CD8-positive, alpha-beta memory T cell (primary cell): Measurements from ENCODE around the gene TMEM240. TPM values are rescaled to one million over a fixed set of nuclear protein-coding genes. Genes with fewer than 3 reads are reported as not detected.
"Not testable (repeated sequence)": the region's sequence is repeated elsewhere in the genome, so short reads cannot be mapped to it uniquely, and the experiment has no call there.

Experiments used
- CTCF ChIA-PET: fragments of 350-600 bp; sonication (Branson Sonifier 250); formaldehyde crosslinking; loops from one replicate; lab custom pipeline; 2021; ENCODE audit warnings: antibody characterized with exemption; lab: Charles Lee
- POLR2A ChIA-PET: fragments of 350-600 bp; sonication (Branson Sonifier 250); formaldehyde crosslinking; loops from one replicate; lab custom pipeline; 2021; ENCODE audit warnings: antibody characterized with exemption; lab: Charles Lee
- DNase-seq, 5 donors: peaks; one replicate each; pipeline versions ENCODE4 v3.0.0 to v3.0.0-alpha.2; 2020 to 2022; ENCODE audit warnings: mixed read lengths in 1 of 5
- H3K27ac ChIP-seq: one replicate; pipeline ENCODE4 v1.7.0; 2013; ENCODE audit warnings: low read depth, mild to moderate bottlenecking, low read length, moderate library complexity
- H3K27me3 ChIP-seq: 2 replicates; pipeline ENCODE4 v1.7.0; 2013; ENCODE audit warnings: low read length, mild to moderate bottlenecking; ENCODE audit not compliant: insufficient read depth, poor library complexity, severe bottlenecking
- H3K36me3 ChIP-seq: 2 replicates; pipeline ENCODE4 v1.7.0; 2013; ENCODE audit warnings: mild to moderate bottlenecking, low read length, moderate library complexity; ENCODE audit not compliant: insufficient read depth
- H3K4me1 ChIP-seq: 2 replicates; pipeline ENCODE4 v1.7.0; 2013; ENCODE audit warnings: mild to moderate bottlenecking, low read length, moderate library complexity; ENCODE audit not compliant: insufficient read depth
- H3K4me3 ChIP-seq: 2 replicates; pipeline ENCODE4 v1.7.0; 2013; ENCODE audit warnings: mild to moderate bottlenecking, low read length
- H3K9me3 ChIP-seq: 2 replicates; pipeline ENCODE4 v1.7.0; 2013; ENCODE audit warnings: mild to moderate bottlenecking, low read length
- H3K27ac Mint-ChIP-seq, 8 donors: one replicate each; pipeline ENCODE4 v1.8.0; 2020 to 2021; ENCODE audit warnings: mixed read lengths in 8 of 8, mild to moderate bottlenecking in 6 of 8, inconsistent platforms in 3 of 8, moderate library complexity in 3 of 8
- H3K27me3 Mint-ChIP-seq, 2 donors: one replicate each; pipeline ENCODE4 v1.8.0; 2020 to 2021; ENCODE audit warnings: mixed read lengths in 2 of 2, mild to moderate bottlenecking in 1 of 2, moderate library complexity in 1 of 2
- H3K36me3 Mint-ChIP-seq, 3 donors: one replicate each; pipeline ENCODE4 v1.8.0; 2020 to 2021; ENCODE audit warnings: mixed read lengths in 3 of 3, inconsistent platforms in 1 of 3, mild to moderate bottlenecking in 1 of 3
- H3K4me1 Mint-ChIP-seq, 3 donors: one replicate each; pipeline ENCODE4 v1.8.0; 2020 to 2021; ENCODE audit warnings: mixed read lengths in 3 of 3, inconsistent platforms in 1 of 3, mild to moderate bottlenecking in 1 of 3
- H3K4me3 Mint-ChIP-seq, 7 donors: one replicate each; pipeline ENCODE4 v1.8.0; 2020 to 2021; ENCODE audit warnings: mixed read lengths in 7 of 7, mild to moderate bottlenecking in 6 of 7, moderate library complexity in 4 of 7, inconsistent platforms in 2 of 7
- H3K9me3 Mint-ChIP-seq, 5 donors: one replicate each; pipeline ENCODE4 v1.8.0; 2020 to 2022; ENCODE audit warnings: mixed read lengths in 5 of 5, mild to moderate bottlenecking in 3 of 5, moderate library complexity in 2 of 5, inconsistent platforms in 1 of 5
- polyA plus RNA-seq: library from polyadenylated mRNA; unstranded; fragments of 300-500 nt; fragmentation: Illumina TruSeq; gene quantifications from one replicate; pipeline ENCODE4 v1.2.3, GENCODE V29; 2021
- total RNA-seq, 2 experiments: library from RNA; stranded (reverse); gene quantifications; one replicate each; pipeline ENCODE4 v1.2.3, GENCODE V29; 2021

TMEM240 gene
- total and polyA plus RNA-seq, 3 experiments from 2014 or later, result 0.33 to 0.59 TPM; not detected in 1

DNA sequence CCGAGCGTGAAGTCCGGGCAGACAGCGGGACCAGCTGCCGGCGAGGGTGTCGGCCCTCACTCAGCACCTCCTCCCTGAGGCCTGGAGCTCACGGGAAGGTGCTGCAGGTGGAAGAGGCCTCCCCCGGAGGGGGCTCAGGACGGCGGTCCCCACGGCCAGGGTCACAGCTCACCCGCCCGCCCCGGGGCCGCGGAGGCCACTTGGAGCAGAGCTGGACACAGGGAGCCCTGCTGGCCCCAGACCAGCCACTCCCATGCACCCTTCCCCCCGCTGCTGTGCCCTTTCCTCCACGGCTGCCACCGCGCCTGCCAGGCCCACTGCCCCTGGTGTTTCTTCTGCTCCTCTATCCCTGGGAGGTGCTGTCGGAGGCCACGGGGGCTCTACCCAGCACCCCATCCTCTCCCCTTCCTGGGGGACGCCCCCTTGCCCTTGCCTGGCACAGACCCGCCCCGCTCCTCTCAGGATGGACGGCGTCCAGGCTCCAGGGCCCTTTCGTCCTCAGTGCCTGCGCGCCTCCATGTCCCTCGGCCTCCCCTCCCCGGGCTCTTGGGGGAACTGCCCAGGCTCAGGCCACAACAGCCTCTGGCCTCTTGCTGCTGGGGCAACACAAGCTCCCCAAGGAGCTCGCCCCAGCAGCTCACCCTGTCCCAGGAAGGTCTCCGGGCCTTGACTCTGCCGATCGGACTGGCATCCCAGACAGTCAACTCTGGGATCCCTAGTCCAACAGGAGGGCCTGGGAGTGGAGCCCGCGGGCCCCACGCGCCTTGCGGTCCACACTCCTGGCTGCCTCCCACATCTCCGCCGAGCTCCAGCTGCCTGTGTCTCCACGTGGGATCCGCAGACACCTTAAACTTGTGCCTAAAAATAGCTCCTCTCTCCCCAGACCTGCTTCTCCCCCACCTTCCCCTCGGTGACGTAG lies 4.1 kb downstream of the TMEM240 start:
- Histone ChIP-seq H3K4me3 (no peak overlapping the region), H3K9me3 (no peaks in the 10 kb centered on the region), H3K36me3 (no peaks in the 10 kb centered on the region), H3K4me1 (no peaks in the 10 kb centered on the region), H3K27me3 (no peaks in the 10 kb centered on the region), H3K27ac (no peak overlapping the region)
- Mint-ChIP-seq H3K27ac (no peak overlapping the region), H3K27me3 (no peaks in the 10 kb centered on the region), H3K4me3 (peak overlapping the region in 1 of 7 donors; percentile 57), H3K9me3 (peaks cover 3 to 5% (median 4%) of the 10 kb centered on the region in 5 donors), H3K36me3 (peaks cover 4 to 6% (median 4%) of the 10 kb centered on the region in 3 donors), H3K4me1 (peaks cover 0 to 5% (median 2%) of the 10 kb centered on the region in 3 donors)
- POLR2A ChIA-PET, result no interaction called here
- DNase-seq, result no peak
- CTCF ChIA-PET, result no interaction called here

DNA sequence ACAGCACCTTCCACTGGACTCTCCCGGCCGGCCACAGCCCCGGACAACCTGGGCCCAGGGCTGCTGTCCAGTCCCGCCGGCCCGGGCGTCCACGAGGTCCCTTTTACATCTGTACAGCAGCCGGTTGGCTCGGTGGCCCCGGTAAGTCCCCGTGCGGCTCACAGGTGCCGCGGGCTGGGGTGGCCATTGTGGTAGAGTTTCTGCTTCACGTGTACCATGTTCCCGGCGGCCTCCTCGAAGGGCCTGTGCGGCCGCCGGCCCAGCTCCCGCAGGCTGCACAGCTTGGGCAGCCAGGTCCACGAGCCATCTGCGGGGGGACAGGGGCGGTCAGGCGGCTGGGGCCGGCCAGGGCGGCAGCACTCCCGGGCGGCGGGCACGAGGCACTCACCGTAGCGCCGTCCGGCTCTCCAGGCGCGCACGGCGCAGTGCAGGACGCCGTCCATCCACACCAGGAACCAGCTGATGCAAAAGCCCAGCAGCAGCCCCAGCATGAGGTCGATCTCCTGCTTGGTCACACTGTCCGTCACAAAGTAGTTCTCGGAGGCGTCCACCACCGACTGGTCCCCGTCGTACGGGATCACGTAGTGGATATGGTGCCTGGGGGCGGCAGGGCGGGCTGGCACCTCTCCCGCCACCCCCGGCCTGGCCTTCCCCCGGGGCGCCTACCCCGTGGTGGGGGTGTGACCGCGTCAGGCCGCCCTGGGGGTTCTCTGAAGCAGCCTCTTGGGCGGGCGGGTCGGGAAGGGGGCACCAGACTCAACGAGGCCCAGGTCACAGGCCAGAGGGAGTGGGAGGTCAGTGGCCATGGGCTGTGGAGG lies 5.0 kb downstream of the TMEM240 start:
- peaks cover 0 to 5% (median 2%) of the 10 kb centered on the region in 3 donors for H3K4me1 Mint-ChIP-seq
- Histone ChIP-seq H3K27me3 (no peaks in the 10 kb centered on the region), H3K4me3 (no peak overlapping the region), H3K27ac (no peak overlapping the region), H3K36me3 (no peaks in the 10 kb centered on the region), H3K9me3 (no peaks in the 10 kb centered on the region), H3K4me1 (no peaks in the 10 kb centered on the region)
- H3K27ac Mint-ChIP-seq, result no peak overlapping the region
- H3K9me3 Mint-ChIP-seq, result peaks cover 3 to 8% (median 5%) of the 10 kb centered on the region in 5 donors
- DNase-seq, result no peak
- H3K27me3 Mint-ChIP-seq, result no peaks in the 10 kb centered on the region
- ChIA-PET CTCF (no interaction called here), POLR2A (no interaction called here)
- peaks cover 4 to 10% (median 7%) of the 10 kb centered on the region in 3 donors for H3K36me3 Mint-ChIP-seq
- no peak overlapping the region for H3K4me3 Mint-ChIP-seq

DNA sequence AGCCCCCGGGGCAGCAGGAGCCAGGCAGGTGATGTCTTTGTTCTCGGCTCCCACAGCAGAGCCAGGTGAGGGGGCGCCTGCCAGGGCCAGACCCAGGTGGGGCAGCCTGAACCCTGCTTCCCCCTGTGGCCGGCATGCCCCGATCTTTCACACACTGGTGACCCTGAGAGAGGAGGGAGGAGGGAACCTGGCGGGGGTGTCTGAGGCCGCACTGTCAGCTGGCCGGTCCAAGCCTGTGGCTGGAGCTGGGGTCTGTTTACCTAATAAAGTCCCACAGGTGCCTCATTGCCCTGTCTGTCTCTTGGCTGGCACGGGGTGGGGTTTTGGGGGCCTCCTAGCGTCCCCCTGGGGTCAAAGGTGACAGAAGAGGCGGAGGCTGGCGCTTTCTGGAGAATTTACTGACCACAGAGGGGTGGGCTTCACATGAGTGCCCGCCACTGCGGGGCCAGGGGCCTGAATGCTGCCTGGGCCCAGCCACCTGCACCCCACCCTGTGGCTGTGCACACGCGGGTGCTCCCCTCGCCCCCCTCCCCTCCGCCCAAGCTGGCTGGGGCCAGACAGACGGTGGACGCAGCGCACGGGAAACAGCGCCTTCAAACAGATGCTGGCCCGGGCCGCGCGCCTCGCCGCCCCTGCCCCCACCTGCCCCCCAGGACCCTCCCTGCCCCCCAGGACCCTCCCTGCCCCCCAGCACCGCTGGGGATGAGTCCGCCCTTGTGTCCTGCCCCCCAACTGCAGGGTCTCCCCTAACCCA lies 5.8 kb downstream of the TMEM240 start:
- Histone ChIP-seq H3K27me3 (no peaks in the 10 kb centered on the region), H3K9me3 (no peaks in the 10 kb centered on the region), H3K27ac (no peak overlapping the region), H3K4me3 (no peak overlapping the region), H3K36me3 (no peaks in the 10 kb centered on the region), H3K4me1 (no peaks in the 10 kb centered on the region)
- Mint-ChIP-seq H3K9me3 (peaks cover 3 to 8% (median 5%) of the 10 kb centered on the region in 5 donors), H3K4me1 (peaks cover 0 to 5% (median 2%) of the 10 kb centered on the region in 3 donors), H3K4me3 (no peak overlapping the region), H3K36me3 (peaks cover 4 to 10% (median 10%) of the 10 kb centered on the region in 3 donors), H3K27ac (no peak overlapping the region), H3K27me3 (no peaks in the 10 kb centered on the region)
- ChIA-PET POLR2A (interaction anchor here (0.6 kb wide), 1 partner anchor 25 kb away, joined by 4 read pairs; no protein-coding TSS in a partner anchor), CTCF (no interaction called here)
- DNase-seq, result no peak

DNA sequence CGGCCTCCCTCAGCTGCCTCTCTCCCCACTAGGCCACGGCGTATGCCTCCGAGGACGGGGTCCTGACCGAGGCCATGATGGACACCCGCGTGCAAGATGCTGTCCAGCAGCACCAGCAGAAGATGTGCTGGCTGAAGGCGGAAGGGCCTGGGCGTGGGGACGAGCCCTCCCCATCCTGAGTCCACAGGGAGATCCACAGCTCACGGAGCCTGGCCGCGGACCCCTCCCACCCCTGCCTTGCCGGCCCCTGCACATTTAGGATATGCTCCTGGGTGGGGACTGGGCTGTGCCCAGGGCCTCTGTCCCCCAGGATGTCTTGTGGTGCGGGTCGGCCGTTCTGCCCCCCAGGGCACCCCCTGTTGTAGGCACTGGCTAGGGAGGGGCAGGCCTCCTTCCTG lies 6.5 kb downstream of the TMEM240 start:
- H3K27ac Mint-ChIP-seq, DNase-seq, H3K4me3 ChIP-seq, H3K27ac ChIP-seq, H3K9me3 ChIP-seq, H3K27me3 Mint-ChIP-seq, H3K4me1 ChIP-seq, CTCF ChIA-PET, H3K27me3 ChIP-seq, H3K36me3 ChIP-seq, H3K4me3 Mint-ChIP-seq, H3K4me1 Mint-ChIP-seq, H3K9me3 Mint-ChIP-seq: not testable (repeated sequence)
- POLR2A ChIA-PET, result interaction anchor here (0.6 kb wide), 1 partner anchor 24 kb away, joined by 4 read pairs; no protein-coding TSS in a partner anchor
- H3K36me3 Mint-ChIP-seq, result peaks cover 4 to 13% (median 10%) of the 10 kb centered on the region in 3 donors

DNA sequence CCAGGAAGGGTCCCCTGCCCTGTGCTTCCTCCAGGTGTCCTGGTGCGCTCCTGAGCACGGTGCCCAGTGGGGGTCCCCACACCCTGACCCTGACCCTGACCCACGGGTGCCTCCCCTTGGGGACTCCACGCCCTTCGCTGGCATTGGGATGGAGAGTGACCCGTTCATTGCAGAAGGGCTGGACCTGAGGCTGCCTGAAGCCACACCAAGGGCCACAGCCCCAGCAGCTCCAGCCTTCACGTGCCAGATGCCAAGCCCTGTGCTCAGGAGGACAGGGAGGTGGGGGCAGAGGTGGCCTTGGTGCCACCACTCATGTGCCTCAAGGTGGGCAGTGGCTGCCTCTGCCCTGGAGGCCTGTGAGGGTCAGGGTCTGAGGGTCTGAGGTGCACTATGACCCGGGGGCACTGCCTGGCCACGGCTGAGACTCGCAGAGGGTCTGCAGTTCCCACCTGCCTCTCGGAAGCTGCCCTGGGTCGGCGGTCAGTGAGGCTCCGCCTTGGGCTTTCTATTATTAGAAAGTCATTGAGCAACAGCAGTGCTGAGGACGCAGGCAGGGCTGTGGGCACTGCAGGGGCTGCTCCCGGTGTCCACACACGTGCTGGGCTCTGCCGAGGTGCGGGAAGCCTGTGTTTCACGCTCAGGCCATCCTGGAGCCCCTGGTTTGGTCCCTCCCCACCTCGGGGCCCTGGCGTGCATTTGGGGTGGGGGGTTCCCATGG lies 7.1 kb downstream of the TMEM240 start:
- H3K9me3 ChIP-seq, H3K27ac ChIP-seq, POLR2A ChIA-PET, H3K4me1 Mint-ChIP-seq, CTCF ChIA-PET, H3K27me3 ChIP-seq, H3K27me3 Mint-ChIP-seq, H3K9me3 Mint-ChIP-seq, DNase-seq, H3K4me1 ChIP-seq, H3K4me3 ChIP-seq, H3K36me3 ChIP-seq, H3K4me3 Mint-ChIP-seq, H3K27ac Mint-ChIP-seq: not testable (repeated sequence)
- H3K36me3 Mint-ChIP-seq, result peaks cover 4 to 13% (median 10%) of the 10 kb centered on the region in 3 donors

DNA sequence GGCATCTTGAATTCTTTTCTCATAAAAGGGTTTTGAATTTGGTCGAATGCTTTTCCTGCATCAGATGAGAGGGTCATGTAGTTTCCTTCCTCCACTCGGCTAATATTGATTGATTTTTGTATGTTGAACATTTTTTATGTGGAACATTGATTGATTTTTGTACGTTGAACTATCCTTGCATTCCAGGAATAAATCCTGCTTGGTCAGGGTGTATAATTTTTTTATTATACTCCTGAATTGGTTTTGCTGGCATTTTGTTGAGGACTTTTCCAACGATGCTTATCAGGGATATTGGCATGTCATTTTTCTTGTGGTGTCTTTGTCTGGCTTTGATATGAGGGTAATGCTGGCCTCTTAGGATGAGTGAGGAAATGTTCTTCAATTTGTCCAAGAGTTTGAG lies 8.5 kb downstream of the TMEM240 start:
- no peak overlapping the region for H3K4me3 ChIP-seq
- Mint-ChIP-seq H3K9me3 (peaks cover 3 to 8% (median 5%) of the 10 kb centered on the region in 5 donors), H3K4me3 (no peak overlapping the region), H3K36me3 (peaks cover 4 to 24% (median 10%) of the 10 kb centered on the region in 3 donors), H3K4me1 (no peaks in the 10 kb centered on the region), H3K27me3 (no peaks in the 10 kb centered on the region), H3K27ac (no peak overlapping the region)
- CTCF ChIA-PET, result no interaction called here
- H3K9me3 ChIP-seq, result no peaks in the 10 kb centered on the region
- H3K36me3 ChIP-seq, result no peaks in the 10 kb centered on the region
- POLR2A ChIA-PET, result no interaction called here
- H3K27me3 ChIP-seq, result no peaks in the 10 kb centered on the region
- H3K4me1 ChIP-seq, result no peaks in the 10 kb centered on the region
- no peak overlapping the region for H3K27ac ChIP-seq
- no peak for DNase-seq

DNA sequence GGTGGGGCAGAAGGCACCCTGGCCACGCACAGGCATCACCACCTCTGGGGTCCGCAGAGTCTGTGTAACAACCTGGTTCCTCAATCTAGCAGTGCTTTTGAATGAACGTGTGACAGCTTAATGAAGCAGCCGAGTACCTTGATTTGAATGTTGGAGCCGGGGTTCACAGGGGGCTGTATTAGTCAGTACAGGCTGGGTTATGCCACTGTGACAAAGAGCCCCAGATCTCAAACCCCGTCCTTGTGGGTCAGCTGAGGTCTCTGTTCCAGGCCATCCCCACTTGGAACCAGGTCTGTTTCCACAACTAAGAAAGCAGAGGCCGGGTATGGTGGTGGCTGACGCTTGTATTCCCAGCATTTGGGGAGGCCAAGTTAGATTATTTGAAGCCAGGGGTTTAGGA lies 10.5 kb downstream of the TMEM240 start:
- Mint-ChIP-seq H3K36me3 (peaks cover 4 to 34% (median 10%) of the 10 kb centered on the region in 3 donors), H3K4me1 (no peaks in the 10 kb centered on the region), H3K27ac (no peak overlapping the region), H3K27me3 (no peaks in the 10 kb centered on the region), H3K4me3 (no peak overlapping the region), H3K9me3 (peaks cover 3 to 8% (median 5%) of the 10 kb centered on the region in 5 donors)
- Histone ChIP-seq H3K27ac (no peak overlapping the region), H3K4me3 (no peak overlapping the region), H3K27me3 (no peaks in the 10 kb centered on the region), H3K4me1 (no peaks in the 10 kb centered on the region), H3K36me3 (no peaks in the 10 kb centered on the region), H3K9me3 (no peaks in the 10 kb centered on the region)
- ChIA-PET CTCF (no interaction called here), POLR2A (no interaction called here)
- no peak for DNase-seq
